Endothelial cell of umbilical vein (primary cell): ENCODE results near the gene PLRG1. TPM values are rescaled to one million over a fixed set of nuclear protein-coding genes. Genes with fewer than 3 reads are reported as not detected.

Source experiments
- BruUV-seq: library from RNA; stranded (reverse); fragments of 400-500 nt; replicated peaks from 2 replicates; lab custom pipeline; 2021; lab: Mats Ljungman, UMichigan
- CTCF ChIA-PET: fragments of 300-600, 350-600 bp; sonication (Branson Sonifier 250); formaldehyde crosslinking; loops from one replicate; lab custom pipeline; 2021; ENCODE audit warnings: antibody characterized with exemption, inconsistent platforms; lab: Charles Lee
- POLR2A ChIA-PET: fragments of 300-600, 350-600 bp; sonication (Branson Sonifier 250); formaldehyde crosslinking; loops from one replicate; lab custom pipeline; 2021; ENCODE audit warnings: antibody characterized with exemption, inconsistent platforms; lab: Charles Lee
- DNase-seq: peaks from one replicate; pipeline ENCODE4 v3.0.0-alpha.2; 2011; ENCODE audit warnings: low read depth, low spot score
- FAIRE-seq: peaks from 2 replicates; lab custom pipeline; 2011; peaks lifted over from hg19 to GRCh38; lab: Jason Lieb, UNC
- H2AFZ ChIP-seq: 2 replicates; pipeline ENCODE4 v1.6.0; 2012; ENCODE audit warnings: low read depth, low read length, control low read depth, inconsistent platforms
- H3K27ac ChIP-seq: 2 replicates; pipeline ENCODE4 v1.5.1; 2011; ENCODE audit warnings: low read depth, mild to moderate bottlenecking, control low read depth, low read length, moderate library complexity; ENCODE audit not compliant: insufficient read depth
- H3K27me3 ChIP-seq, 2 experiments: 2 replicates each; pipeline versions ENCODE4 v1.6.0 to v1.6.1; 2011; ENCODE audit warnings: low read length in 2 of 2, mixed read lengths in 1 of 2; ENCODE audit not compliant: control insufficient read depth in 2 of 2, insufficient read depth in 2 of 2
- H3K36me3 ChIP-seq, 2 experiments: 2 replicates in 1 of 2; 3 replicates in 1 of 2; pipeline ENCODE4 v1.5.1; 2011; ENCODE audit warnings: low read length in 2 of 2, mild to moderate bottlenecking in 1 of 2, moderate library complexity in 1 of 2; ENCODE audit not compliant: control insufficient read depth in 2 of 2, insufficient read depth in 2 of 2; ENCODE audit errors: extremely low read depth in 1 of 2
- H3K4me1 ChIP-seq: 3 replicates; pipeline ENCODE4 v1.5.1; 2011; ENCODE audit warnings: mild to moderate bottlenecking, low read length; ENCODE audit not compliant: control insufficient read depth, insufficient read depth; ENCODE audit errors: extremely low read depth
- H3K4me2 ChIP-seq: 2 replicates; pipeline ENCODE4 v1.6.1; 2011; ENCODE audit warnings: low read length, control low read depth, mixed read lengths; ENCODE audit not compliant: insufficient read depth
- H3K4me3 ChIP-seq, 3 experiments: fragments of 200-600 bp in 1 of 3; sonication (generic), shearing (Covaris generic) in 1 of 3; replicated peaks in 1 of 3; 2 replicates each; pipeline ENCODE4 v1.5.1; 2011 to 2016; ENCODE audit warnings: control low read depth in 3 of 3, low read length in 3 of 3, mild to moderate bottlenecking in 2 of 3, inconsistent platforms in 1 of 3, low read depth in 1 of 3, moderate library complexity in 1 of 3; ENCODE audit not compliant: insufficient read depth in 1 of 3
- H3K79me2 ChIP-seq: 2 replicates; pipeline ENCODE4 v1.6.0; 2012; ENCODE audit warnings: low read length, inconsistent platforms; ENCODE audit not compliant: control insufficient read depth, insufficient read depth
- H3K9ac ChIP-seq: replicated peaks from 2 replicates; pipeline ENCODE3; 2011; ENCODE audit warnings: low read length, control low read depth; ENCODE audit not compliant: insufficient read depth; ENCODE audit errors: extremely low read depth
- H3K9me1 ChIP-seq: replicated peaks from 3 replicates; pipeline ENCODE4 v1.6.0; 2011; ENCODE audit warnings: mild to moderate bottlenecking, low read length; ENCODE audit not compliant: control insufficient read depth, insufficient read depth; ENCODE audit errors: extremely low read depth
- H3K9me3 ChIP-seq: replicated peaks from 2 replicates; pipeline ENCODE4 v1.5.1; 2012; ENCODE audit warnings: low read length, inconsistent platforms; ENCODE audit not compliant: control insufficient read depth, insufficient read depth
- H4K20me1 ChIP-seq: replicated peaks from 2 replicates; pipeline ENCODE3; 2011; ENCODE audit warnings: mild to moderate bottlenecking, low read length; ENCODE audit not compliant: control insufficient read depth, insufficient read depth; ENCODE audit errors: extremely low read depth
- EZH2 ChIP-seq: IDR thresholded peaks from 2 replicates; pipeline ENCODE4 v1.6.1; 2012; ENCODE audit warnings: borderline replicate concordance, low read depth, mild to moderate bottlenecking, moderate library complexity, low read length, inconsistent platforms; ENCODE audit not compliant: severe bottlenecking
- FOS ChIP-seq: IDR thresholded peaks from 2 replicates; pipeline ENCODE4 v1.6.1; 2011; ENCODE audit warnings: mild to moderate bottlenecking, low read length, moderate library complexity, borderline replicate concordance; ENCODE audit not compliant: insufficient read depth
- GATA2 ChIP-seq: IDR thresholded peaks from 2 replicates; pipeline ENCODE4 v1.7.0; 2011; ENCODE audit warnings: low read depth, mild to moderate bottlenecking, moderate library complexity, mixed read lengths, low read length; ENCODE audit not compliant: insufficient read length, insufficient read depth
- JUN ChIP-seq: IDR thresholded peaks from 2 replicates; pipeline ENCODE4 v1.6.1; 2011; ENCODE audit warnings: borderline replicate concordance, low read depth; ENCODE audit not compliant: insufficient read length, insufficient read depth
- MYC ChIP-seq: IDR thresholded peaks from one replicate; pipeline ENCODE4 v1.6.1; 2011; ENCODE audit warnings: mild to moderate bottlenecking, low read depth, low read length
- POLR2A ChIP-seq: IDR thresholded peaks from 2 replicates; pipeline ENCODE4 v1.6.1; 2012; ENCODE audit warnings: low read depth, mild to moderate bottlenecking, control low read depth, low read length
- POLR2AphosphoS5 ChIP-seq: IDR thresholded peaks from 2 replicates; pipeline ENCODE4 v1.6.1; 2012; ENCODE audit warnings: low read depth, mild to moderate bottlenecking, control low read depth, low read length, moderate library complexity; ENCODE audit not compliant: insufficient read depth
- dilution Hi-C: fragments of 300-500 bp; cut with MboI; formaldehyde crosslinking; loops from one replicate; pipeline ENCODE4 v1.15.0; 2019; ENCODE audit warnings: low sequenced_read_pairs; ENCODE audit not compliant: extremely low pct_ligation_motif_present
- intact Hi-C: fragments of 100-400 bp; cut with micrococcal nuclease; formaldehyde crosslinking; loops from one replicate; pipeline ENCODE4 v1.10.0; 2022
- polyA plus RNA-seq, 4 experiments: library from polyadenylated mRNA; depleted of rRNA in 3 of 4; stranded (reverse) in 3 of 4; unstranded in 1 of 4; fragments of >200 nt; gene quantifications; 2 replicates each; pipeline versions ENCODE4 v1.2.1 to v1.2.3, GENCODE V29; 2011 to 2012; ENCODE audit warnings: missing spikeins in 1 of 4
- total RNA-seq: library from RNA; stranded (reverse); gene quantifications from 2 replicates; pipeline ENCODE4 v1.2.3, GENCODE V29; 2021
- TF ChIP-seq, protein P1 (sequence below): IDR thresholded peaks from 2 replicates; pipeline ENCODE4 v1.6.1; 2011; ENCODE audit not compliant: insufficient read depth, insufficient read length
- TF ChIP-seq, protein P2 (sequence below), 2 donors: IDR thresholded peaks; 1 replicate in 1 of 2; 2 replicates in 1 of 2; pipeline ENCODE4 v1.5.1; 2011; ENCODE audit warnings: low read length in 2 of 2, mild to moderate bottlenecking in 2 of 2, moderate library complexity in 2 of 2, control low read depth in 1 of 2, inconsistent platforms in 1 of 2, low read depth in 1 of 2; ENCODE audit not compliant: insufficient read depth in 1 of 2; ENCODE audit errors: extremely low read depth in 1 of 2

Gene PLRG1
- total and polyA plus RNA-seq, 2 donors (not counting 3 experiments of a cell fraction or from before 2014, with no cell fraction given), result 50.9 to 91.9 TPM

DNA sequence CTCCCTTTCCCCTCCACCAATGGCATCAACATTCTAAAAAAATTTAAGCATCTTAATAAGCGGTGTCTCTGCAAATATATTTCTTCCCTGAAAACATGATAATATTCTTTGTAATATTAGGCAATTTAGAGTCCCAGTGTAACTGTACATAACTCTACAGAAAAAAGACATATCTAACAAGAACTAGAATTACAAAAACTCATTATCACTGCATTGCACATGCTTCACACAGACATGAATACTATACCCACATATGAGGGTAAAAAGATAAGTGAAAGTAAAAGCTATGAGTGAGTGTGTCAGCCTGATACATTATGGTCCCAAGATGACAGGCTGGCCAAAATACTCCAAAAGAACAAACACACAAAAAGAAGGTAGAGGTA lies 10.2 kb upstream of the PLRG1 start:
- DNase-seq (no peak), FAIRE-seq (no peak)
- CTCF ChIA-PET, result interaction anchor here (0.9 to 6.0 kb wide), 4 partner anchors 8 to 58 kb away, joined by 3 to 112 read pairs (median 13); partner anchors contain the start of gene PLRG1
- Histone ChIP-seq H3K9ac (no peak overlapping the region), H3K9me1 (no peaks in the 10 kb centered on the region), H3K36me3 (no peaks in the 10 kb centered on the region), H3K79me2 (no peaks in the 10 kb centered on the region), H4K20me1 (no peaks in the 10 kb centered on the region), H3K4me1 (no peaks in the 10 kb centered on the region), H3K9me3 (no peaks in the 10 kb centered on the region), H3K27ac (no peak overlapping the region), H2AFZ (no peak overlapping the region), H3K4me2 (no peak overlapping the region), H3K4me3 (no peak overlapping the region), H3K27me3 (peaks cover 0 to 10% of the 10 kb centered on the region in 2 experiments)
- dilution Hi-C loops, result no loop called here
- BruUV-seq, result no TSS peak
- intact Hi-C loops, result no loop called here
- TF ChIP-seq, protein P1, sequence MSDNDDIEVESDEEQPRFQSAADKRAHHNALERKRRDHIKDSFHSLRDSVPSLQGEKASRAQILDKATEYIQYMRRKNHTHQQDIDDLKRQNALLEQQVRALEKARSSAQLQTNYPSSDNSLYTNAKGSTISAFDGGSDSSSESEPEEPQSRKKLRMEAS, result no peak
- no peak for TF ChIP-seq EZH2
- TF ChIP-seq MYC, result no peak
- no peak for TF ChIP-seq GATA2
- TF ChIP-seq JUN, result no peak
- TF ChIP-seq, protein P2, sequence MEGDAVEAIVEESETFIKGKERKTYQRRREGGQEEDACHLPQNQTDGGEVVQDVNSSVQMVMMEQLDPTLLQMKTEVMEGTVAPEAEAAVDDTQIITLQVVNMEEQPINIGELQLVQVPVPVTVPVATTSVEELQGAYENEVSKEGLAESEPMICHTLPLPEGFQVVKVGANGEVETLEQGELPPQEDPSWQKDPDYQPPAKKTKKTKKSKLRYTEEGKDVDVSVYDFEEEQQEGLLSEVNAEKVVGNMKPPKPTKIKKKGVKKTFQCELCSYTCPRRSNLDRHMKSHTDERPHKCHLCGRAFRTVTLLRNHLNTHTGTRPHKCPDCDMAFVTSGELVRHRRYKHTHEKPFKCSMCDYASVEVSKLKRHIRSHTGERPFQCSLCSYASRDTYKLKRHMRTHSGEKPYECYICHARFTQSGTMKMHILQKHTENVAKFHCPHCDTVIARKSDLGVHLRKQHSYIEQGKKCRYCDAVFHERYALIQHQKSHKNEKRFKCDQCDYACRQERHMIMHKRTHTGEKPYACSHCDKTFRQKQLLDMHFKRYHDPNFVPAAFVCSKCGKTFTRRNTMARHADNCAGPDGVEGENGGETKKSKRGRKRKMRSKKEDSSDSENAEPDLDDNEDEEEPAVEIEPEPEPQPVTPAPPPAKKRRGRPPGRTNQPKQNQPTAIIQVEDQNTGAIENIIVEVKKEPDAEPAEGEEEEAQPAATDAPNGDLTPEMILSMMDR (IDR thresholded peaks at IDR 0.05; ENCODE audit: extremely low read depth in 1 of 2, insufficient read depth in 1 of 2, low read depth in 1 of 2, low read length in 2 of 2), result no peak
- no peak for TF ChIP-seq POLR2A
- no peak for TF ChIP-seq POLR2AphosphoS5
- no peak for TF ChIP-seq FOS
- POLR2A ChIA-PET, result no interaction called here
